Ectodermal cell (in vitro differentiated cells): Measurements from ENCODE around the gene POGZ.

Source experiments
- H3K27ac ChIP-seq: 2 replicates; pipeline ENCODE4 v1.7.0; 2013; ENCODE audit warnings: mild to moderate bottlenecking, low read depth, low read length; ENCODE audit not compliant: insufficient read depth, poor library complexity, severe bottlenecking
- H3K27me3 ChIP-seq: 2 replicates; pipeline ENCODE4 v1.7.0; 2013; ENCODE audit warnings: mild to moderate bottlenecking, low read length; ENCODE audit not compliant: insufficient read depth, control insufficient read depth, poor library complexity, severe bottlenecking
- H3K36me3 ChIP-seq: one replicate; pipeline ENCODE4 v1.7.0; 2013; ENCODE audit warnings: low read length; ENCODE audit not compliant: control insufficient read depth, insufficient read depth
- H3K4me1 ChIP-seq: one replicate; pipeline ENCODE4 v1.7.0; 2013; ENCODE audit warnings: low read length; ENCODE audit not compliant: control insufficient read depth, insufficient read depth
- H3K4me3 ChIP-seq: 2 replicates; pipeline ENCODE4 v1.7.0; 2013; ENCODE audit warnings: low read depth, low read length, control low read depth; ENCODE audit not compliant: insufficient read depth
- H3K9me3 ChIP-seq: 2 replicates; pipeline ENCODE4 v1.7.0; 2013; ENCODE audit warnings: mild to moderate bottlenecking, low read length, moderate library complexity; ENCODE audit not compliant: control insufficient read depth
- WGBS, 2 experiments: methylation state at CpG; one replicate each; pipeline ENCODE4 v1.1.7; 2013; ENCODE audit warnings: missing lambda C conversion rate in 2 of 2; 5-methylcytosine and 5-hydroxymethylcytosine counted together

The POGZ gene

DNA sequence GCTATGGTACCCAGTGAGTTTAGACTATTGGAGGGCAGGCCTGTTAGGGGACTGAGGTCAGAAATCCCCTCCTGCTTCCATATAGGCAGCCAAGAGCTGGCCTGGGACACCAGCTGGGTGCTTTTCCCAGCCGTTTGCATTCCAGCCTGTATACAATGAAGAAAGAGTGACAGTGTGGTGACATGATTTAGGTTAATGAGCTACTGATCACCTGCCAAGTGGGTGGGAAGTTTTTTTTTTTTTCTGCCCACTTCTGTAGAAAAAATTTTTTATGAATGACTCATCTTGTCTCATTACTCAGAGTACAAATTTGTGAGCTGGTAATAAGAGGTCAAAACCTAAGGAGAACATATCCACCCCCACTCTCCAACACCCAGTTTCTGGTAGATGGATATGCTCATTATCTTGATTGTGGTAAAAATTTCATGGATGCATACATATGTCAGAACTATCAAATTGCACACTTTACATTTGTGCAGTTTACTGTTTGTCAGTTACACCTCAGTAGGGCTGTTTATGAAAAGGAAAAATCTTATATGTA is 35.5 kb upstream of the POGZ start:
- Histone ChIP-seq H3K4me1 (peaks cover 9% of the 10 kb centered on the region), H3K4me3 (no peak overlapping the region), H3K36me3 (no peaks in the 10 kb centered on the region), H3K9me3 (no peaks in the 10 kb centered on the region), H3K27me3 (no peaks in the 10 kb centered on the region), H3K27ac (no peak overlapping the region)
- 0% methylated on average over 1 of the region's 1 CpG for WGBS, 2 experiments

DNA sequence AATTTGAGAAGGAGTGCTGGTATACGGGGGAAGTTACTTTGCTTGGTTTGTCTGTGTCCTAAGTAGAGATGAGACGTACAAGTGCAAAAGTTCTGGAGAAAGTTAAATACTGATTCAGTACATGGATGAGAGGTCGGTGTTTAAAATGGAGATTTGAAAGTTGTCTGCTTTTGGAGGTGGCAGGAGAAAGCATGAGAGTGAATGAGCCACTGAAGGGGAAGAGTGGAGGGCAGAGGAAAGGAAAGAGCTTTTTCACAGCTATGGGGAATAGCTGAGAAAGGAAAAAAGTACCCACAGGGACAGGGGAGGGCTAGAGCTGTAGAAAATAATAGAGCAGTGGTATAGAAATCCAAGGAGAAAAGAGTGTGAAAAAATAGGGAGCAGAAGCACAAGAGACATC is 33.7 kb upstream of the POGZ start:
- peaks cover 9% of the 10 kb centered on the region for H3K4me1 ChIP-seq
- no peaks in the 10 kb centered on the region for H3K9me3 ChIP-seq
- H3K27ac ChIP-seq: no peak overlapping the region
- no peak overlapping the region for H3K4me3 ChIP-seq
- no peaks in the 10 kb centered on the region for H3K36me3 ChIP-seq
- H3K27me3 ChIP-seq: no peaks in the 10 kb centered on the region
- 92% methylated on average over 3 of the region's 3 CpGs for WGBS, 2 experiments

DNA sequence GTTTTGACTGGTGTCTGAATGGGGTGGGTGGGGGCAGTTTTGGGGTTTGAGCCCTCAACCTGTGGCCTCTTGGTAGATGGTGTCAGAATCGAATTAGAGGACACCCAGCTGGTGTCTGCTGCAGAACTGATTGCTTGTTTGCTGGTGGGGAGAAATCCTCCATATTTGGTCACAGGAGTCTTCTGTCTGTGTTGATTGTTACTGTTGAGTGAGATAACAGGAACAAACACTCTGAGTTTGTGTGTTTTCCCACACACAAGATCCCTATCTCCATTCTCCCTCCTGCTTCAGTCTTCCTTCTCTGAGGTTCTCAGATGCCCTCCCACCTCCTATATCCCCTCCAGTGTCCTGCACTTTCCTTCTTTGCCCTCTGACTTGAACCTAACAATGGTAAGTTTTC is 32.8 kb upstream of the POGZ start:
- H3K27me3 ChIP-seq: no peaks in the 10 kb centered on the region
- no peak overlapping the region for H3K4me3 ChIP-seq
- no peaks in the 10 kb centered on the region for H3K9me3 ChIP-seq
- peaks cover 9% of the 10 kb centered on the region for H3K4me1 ChIP-seq
- no peak overlapping the region for H3K27ac ChIP-seq
- 89 to 94% methylated on average over 1 of the region's 1 CpG for WGBS, 2 experiments
- no peaks in the 10 kb centered on the region for H3K36me3 ChIP-seq

DNA sequence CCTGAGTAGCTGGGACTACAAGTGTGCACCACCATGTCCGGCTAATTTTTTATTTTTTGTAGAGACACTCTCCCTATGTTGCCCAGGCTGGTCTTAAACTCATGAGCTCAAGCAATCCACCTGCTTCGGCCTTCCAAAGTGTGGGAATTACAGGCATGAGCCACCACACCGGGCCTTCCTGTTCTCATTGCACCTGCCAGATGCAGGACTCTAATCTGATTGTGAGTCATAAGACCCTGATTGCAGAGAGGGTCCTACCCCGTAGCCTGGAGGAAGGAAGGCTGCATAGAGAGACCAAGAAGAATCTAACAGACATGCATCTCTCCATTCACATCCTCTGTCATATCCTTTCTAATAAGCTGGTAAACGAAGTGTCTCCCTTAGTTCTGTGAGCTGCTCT is 32.3 kb upstream of the POGZ start:
- 87 to 90% methylated on average over 5 of the region's 5 CpGs for WGBS, 2 experiments

DNA sequence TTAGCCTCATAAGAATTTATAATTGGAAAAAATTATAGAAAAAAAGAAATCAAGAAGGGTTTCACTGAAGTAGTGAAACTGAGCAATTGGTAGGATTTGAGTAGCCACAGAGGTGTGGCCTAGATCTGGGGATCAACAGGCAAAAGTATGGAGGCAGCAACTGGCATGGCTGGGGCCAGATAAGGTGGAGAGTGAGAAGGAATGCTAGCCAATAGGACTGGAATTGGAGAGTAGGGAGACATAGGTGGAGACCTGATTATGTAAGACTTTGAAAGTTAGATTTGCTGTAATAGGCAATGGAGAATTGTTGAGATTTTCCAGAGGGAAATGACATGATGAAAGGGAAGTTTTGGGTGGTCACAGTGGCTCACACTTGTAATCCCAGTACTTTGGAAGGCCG is 27.3 kb upstream of the POGZ start:
- no peak overlapping the region for H3K27ac ChIP-seq
- no peaks in the 10 kb centered on the region for H3K9me3 ChIP-seq
- H3K27me3 ChIP-seq: no peaks in the 10 kb centered on the region
- H3K4me3 ChIP-seq: no peak overlapping the region
- WGBS, 2 experiments: 86 to 89% methylated on average over 1 of the region's 1 CpG
- no peaks in the 10 kb centered on the region for H3K36me3 ChIP-seq
- no peaks in the 10 kb centered on the region for H3K4me1 ChIP-seq

More for the DNA sequence above, 32.3 kb upstream of the POGZ start:
- Histone ChIP-seq H3K36me3 (no peaks in the 10 kb centered on the region), H3K27ac (no peak overlapping the region), H3K27me3 (no peaks in the 10 kb centered on the region), H3K4me3 (no peak overlapping the region), H3K4me1 (peaks cover 9% of the 10 kb centered on the region), H3K9me3 (no peaks in the 10 kb centered on the region)

DNA sequence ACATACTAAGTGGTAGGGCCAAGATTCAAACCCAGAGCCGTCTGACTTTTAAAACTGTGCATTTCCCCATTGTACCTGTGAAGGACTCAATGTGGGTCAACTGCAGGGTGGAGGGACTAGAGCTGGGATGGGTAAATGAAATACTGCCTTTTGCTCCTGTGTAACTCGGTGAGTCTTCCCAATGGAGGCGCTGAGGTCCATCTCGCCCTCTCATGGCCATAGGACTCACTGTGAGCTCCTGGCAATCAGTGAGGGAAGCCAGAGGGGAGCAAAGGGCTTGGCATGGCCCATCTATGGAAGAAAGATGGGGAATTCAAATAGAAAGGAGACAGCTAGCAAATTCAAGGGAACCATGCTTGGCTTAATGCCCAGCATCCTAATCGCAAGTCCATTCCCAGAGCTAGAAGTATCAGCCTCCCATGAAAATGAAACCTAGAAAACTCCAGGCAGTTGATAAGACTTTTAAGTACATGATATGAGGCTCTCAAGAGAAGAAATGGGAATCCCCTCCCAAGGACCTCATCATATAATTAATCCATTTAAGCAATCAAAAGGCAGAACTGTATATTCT is 26.5 kb upstream of the POGZ start:
- Histone ChIP-seq H3K4me3 (no peak overlapping the region), H3K27me3 (no peaks in the 10 kb centered on the region), H3K9me3 (no peaks in the 10 kb centered on the region), H3K27ac (no peak overlapping the region), H3K36me3 (no peaks in the 10 kb centered on the region), H3K4me1 (no peaks in the 10 kb centered on the region)
- 65 to 69% methylated on average over 5 of the region's 5 CpGs for WGBS, 2 experiments

DNA sequence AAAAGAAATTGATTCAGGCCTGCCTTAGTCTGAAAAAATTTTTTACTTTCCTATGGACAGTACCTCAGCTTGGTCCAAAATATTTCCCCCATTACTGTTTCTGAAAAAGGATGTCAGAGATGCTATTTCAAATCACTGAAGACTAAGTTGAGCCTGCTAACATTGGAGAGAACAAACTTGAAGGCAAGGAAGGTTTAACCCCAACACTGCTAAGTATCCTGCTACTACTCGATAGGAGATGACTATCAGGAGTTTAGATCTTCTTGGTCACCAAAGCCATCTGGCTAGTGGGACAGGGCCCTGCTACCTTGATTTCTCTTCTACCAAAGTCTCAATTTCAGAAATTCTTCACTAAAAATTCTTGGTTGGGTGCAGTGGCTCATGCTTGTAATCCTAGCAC is 22.7 kb upstream of the POGZ start:
- 96 to 97% methylated on average over 1 of the region's 1 CpG for WGBS, 2 experiments
- Histone ChIP-seq H3K4me1 (no peaks in the 10 kb centered on the region), H3K9me3 (no peaks in the 10 kb centered on the region), H3K36me3 (no peaks in the 10 kb centered on the region), H3K27ac (no peak overlapping the region), H3K4me3 (no peak overlapping the region), H3K27me3 (no peaks in the 10 kb centered on the region)

DNA sequence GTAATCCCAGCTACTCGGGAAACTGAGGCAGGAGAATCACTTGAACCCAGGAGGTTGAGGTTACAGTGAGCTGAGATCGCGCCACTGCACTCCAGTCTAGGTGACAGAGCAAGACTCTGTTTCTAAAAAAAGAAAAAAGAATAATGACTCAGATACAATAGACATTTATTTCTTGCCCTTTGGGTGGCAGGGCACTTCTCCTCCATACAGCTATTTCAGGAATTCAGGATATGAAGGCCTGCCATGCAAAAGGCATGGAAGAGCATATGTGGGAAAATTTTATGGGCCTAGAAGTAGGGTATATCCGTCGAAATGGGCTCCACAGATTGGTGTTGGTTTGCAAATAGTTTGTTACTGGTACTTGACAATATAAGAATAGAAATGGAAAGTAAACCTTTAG is 20.2 kb upstream of the POGZ start:
- no peak overlapping the region for H3K4me3 ChIP-seq
- H3K4me1 ChIP-seq: no peaks in the 10 kb centered on the region
- no peaks in the 10 kb centered on the region for H3K27me3 ChIP-seq
- no peaks in the 10 kb centered on the region for H3K36me3 ChIP-seq
- H3K9me3 ChIP-seq: no peaks in the 10 kb centered on the region
- 92 to 96% methylated on average over 5 of the region's 5 CpGs for WGBS, 2 experiments
- H3K27ac ChIP-seq: no peak overlapping the region

DNA sequence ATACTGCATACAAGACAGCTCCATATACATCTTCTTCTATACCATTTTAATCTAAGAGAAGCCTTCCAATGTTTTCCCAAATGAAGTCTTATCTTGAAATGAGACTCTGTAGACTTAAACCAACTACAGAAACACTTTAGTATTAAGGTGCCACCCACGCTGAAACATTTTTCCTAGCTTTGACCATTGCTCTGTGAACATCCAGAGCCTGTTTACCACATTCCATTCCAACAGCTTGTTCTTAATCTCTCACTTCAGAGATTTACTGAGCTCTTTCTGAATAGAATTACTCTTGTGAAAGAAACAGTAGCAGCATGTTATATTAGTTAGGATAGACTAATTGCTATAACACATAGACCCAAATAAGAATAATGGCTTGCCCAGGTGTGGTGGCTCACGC is 19.6 kb upstream of the POGZ start:
- H3K4me3 ChIP-seq: no peak overlapping the region
- H3K36me3 ChIP-seq: no peaks in the 10 kb centered on the region
- 85 to 94% methylated on average over 2 of the region's 2 CpGs for WGBS, 2 experiments
- peaks cover 2% of the 10 kb centered on the region for H3K27me3 ChIP-seq
- no peaks in the 10 kb centered on the region for H3K4me1 ChIP-seq
- no peaks in the 10 kb centered on the region for H3K9me3 ChIP-seq
- H3K27ac ChIP-seq: no peak overlapping the region

DNA sequence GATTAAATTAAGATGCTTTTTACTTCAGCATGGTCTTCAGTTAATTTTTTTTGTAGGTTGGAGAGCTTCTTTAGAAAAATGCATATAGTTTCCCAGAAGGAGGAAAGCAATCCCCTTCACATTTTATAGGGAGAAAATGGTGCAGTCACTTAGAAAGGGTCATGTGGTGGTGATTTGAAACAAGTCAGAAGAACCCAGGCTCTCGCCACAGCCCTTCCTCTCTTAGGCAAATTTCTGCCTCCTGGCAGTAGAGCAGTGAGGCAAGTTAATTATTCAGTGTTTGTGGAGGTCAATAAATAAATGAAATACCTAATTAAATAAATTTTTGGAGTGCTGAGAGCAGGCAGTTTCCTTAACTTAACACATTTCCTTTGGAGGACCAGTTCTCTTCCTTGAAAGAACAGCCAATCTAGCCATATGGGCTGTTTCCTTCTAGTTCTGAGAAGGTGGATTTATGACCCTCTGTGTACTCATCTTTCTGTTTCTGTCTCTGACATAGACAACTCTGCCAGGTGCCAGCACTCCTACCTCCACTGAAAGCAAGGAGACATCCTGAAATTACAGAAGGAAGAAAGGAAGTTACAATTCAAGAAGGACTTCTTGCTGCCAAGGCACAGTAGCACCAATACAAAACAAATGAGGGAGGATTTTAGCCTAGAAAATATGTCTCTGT is 19.0 kb upstream of the POGZ start:
- no peaks in the 10 kb centered on the region for H3K9me3 ChIP-seq
- H3K27me3 ChIP-seq: peaks cover 3% of the 10 kb centered on the region
- no peak overlapping the region for H3K27ac ChIP-seq
- no peaks in the 10 kb centered on the region for H3K4me1 ChIP-seq
- 86 to 100% methylated on average over 1 of the region's 1 CpG for WGBS, 2 experiments
- H3K36me3 ChIP-seq: no peaks in the 10 kb centered on the region
- H3K4me3 ChIP-seq: no peak overlapping the region
